DND-41 (cell line): Measurements from ENCODE around the gene NOXA1.

Source experiments
- ATAC-seq: fragments of 200-7000 bp; cut with Tn5 transposase; 3 replicates; pipeline ENCODE4 v1.9.1; 2021; ENCODE audit warnings: low read depth; ENCODE audit not compliant: insufficient read depth
- DNase-seq: peaks from one replicate; pipeline ENCODE4 v3.0.0-alpha.2; 2020
- H2AFZ ChIP-seq: 2 replicates; pipeline ENCODE4 v1.6.0; 2012; ENCODE audit warnings: low read depth, low read length
- H3K27ac ChIP-seq: 2 replicates; pipeline ENCODE4 v1.5.1; 2012; ENCODE audit warnings: low read length, inconsistent platforms
- H3K27me3 ChIP-seq: fragments of 200-600 bp; sonication (generic); 2 replicates; pipeline ENCODE4 v1.6.0; 2012; ENCODE audit warnings: low read length, mild to moderate bottlenecking, inconsistent platforms; ENCODE audit not compliant: insufficient read depth, poor library complexity
- H3K36me3 ChIP-seq: 2 replicates; pipeline ENCODE4 v1.5.1; 2012; ENCODE audit warnings: low read length, inconsistent platforms; ENCODE audit not compliant: insufficient read depth
- H3K4me1 ChIP-seq: 2 replicates; pipeline ENCODE4 v1.5.1; 2012; ENCODE audit warnings: mild to moderate bottlenecking, low read length; ENCODE audit not compliant: insufficient read depth
- H3K4me2 ChIP-seq: 2 replicates; pipeline ENCODE4 v1.6.0; 2012; ENCODE audit warnings: mild to moderate bottlenecking, moderate library complexity, low read length, inconsistent platforms; ENCODE audit not compliant: insufficient read depth
- H3K4me3 ChIP-seq, 2 experiments: fragments of 200-600 bp in 1 of 2; shearing (Covaris generic) in 1 of 2; 2 replicates each; pipeline ENCODE4 v1.5.1; 2012 to 2016; ENCODE audit warnings: inconsistent platforms in 2 of 2, low read length in 2 of 2, mild to moderate bottlenecking in 2 of 2, low read depth in 1 of 2, moderate library complexity in 1 of 2
- H3K79me2 ChIP-seq: 2 replicates; pipeline ENCODE4 v1.6.0; 2012; ENCODE audit warnings: low read length, inconsistent platforms; ENCODE audit not compliant: insufficient read depth
- H3K9ac ChIP-seq: 2 replicates; pipeline ENCODE4 v1.6.0; 2012; ENCODE audit warnings: low read depth, mild to moderate bottlenecking, inconsistent platforms, low read length, moderate library complexity
- H3K9me3 ChIP-seq: 2 replicates; pipeline ENCODE4 v1.5.1; 2012; ENCODE audit warnings: low read length, moderate library complexity, mild to moderate bottlenecking, inconsistent platforms; ENCODE audit not compliant: insufficient read depth, severe bottlenecking
- H4K20me1 ChIP-seq: 2 replicates; pipeline ENCODE4 v1.6.0; 2012; ENCODE audit warnings: low read length; ENCODE audit not compliant: insufficient read depth
- EZH2 ChIP-seq: IDR thresholded peaks from 3 replicates; pipeline ENCODE4 v1.6.1; 2012; ENCODE audit warnings: borderline replicate concordance, low read depth, mild to moderate bottlenecking, moderate library complexity, low read length, inconsistent platforms; ENCODE audit not compliant: severe bottlenecking
- TF ChIP-seq, protein P1 (sequence below): IDR thresholded peaks from 2 replicates; pipeline ENCODE4 v1.5.1; 2012; ENCODE audit warnings: borderline replicate concordance, low read length, moderate library complexity, mild to moderate bottlenecking; ENCODE audit not compliant: poor library complexity, severe bottlenecking; ENCODE audit errors: extremely low read depth

The NOXA1 gene

DNA sequence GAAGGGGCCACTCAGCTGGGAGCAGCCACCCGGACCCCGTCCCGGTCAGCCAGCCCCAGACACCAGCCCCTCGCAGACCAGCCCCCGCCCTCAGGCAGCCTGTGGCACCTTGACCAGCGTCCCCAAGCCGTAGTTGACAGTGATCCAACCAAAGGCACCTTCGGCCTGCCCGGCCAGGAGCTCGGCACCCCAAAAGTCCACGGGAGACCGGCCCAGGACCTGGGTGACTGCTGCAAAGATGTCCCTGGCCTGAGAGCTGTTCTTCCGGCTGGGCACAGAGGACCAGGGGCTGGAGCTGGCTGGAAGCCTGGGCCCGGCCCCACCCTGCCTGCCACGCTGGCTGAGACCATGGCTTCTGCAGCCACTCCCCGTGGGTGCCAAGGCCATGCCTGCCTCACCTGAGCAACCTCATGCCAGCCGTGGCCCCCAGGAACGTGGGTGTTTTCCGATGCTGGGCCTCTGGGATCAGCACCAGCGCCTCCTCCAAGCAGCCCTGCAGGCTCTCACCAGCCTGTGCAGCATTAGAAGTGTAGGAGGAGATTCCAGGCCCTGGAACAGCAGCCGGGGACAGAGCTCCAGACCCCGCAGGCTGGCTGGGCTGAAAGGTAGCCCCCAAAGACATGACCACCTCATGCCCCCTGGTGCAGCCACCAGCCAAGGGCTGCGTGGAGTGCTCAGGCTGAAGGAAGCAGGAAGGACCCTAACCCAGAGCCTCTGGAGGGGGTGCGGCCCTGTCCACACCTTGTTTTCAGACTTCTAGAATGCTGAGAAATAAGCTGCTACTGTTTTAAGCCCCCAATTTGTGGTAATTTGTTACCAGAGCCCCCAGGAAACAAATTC, 13.8 kb downstream of the NOXA1 start:
- no peak for DNase-seq
- Histone ChIP-seq H3K4me2 (no peak overlapping the region), H3K27ac (no peak overlapping the region)

DNA sequence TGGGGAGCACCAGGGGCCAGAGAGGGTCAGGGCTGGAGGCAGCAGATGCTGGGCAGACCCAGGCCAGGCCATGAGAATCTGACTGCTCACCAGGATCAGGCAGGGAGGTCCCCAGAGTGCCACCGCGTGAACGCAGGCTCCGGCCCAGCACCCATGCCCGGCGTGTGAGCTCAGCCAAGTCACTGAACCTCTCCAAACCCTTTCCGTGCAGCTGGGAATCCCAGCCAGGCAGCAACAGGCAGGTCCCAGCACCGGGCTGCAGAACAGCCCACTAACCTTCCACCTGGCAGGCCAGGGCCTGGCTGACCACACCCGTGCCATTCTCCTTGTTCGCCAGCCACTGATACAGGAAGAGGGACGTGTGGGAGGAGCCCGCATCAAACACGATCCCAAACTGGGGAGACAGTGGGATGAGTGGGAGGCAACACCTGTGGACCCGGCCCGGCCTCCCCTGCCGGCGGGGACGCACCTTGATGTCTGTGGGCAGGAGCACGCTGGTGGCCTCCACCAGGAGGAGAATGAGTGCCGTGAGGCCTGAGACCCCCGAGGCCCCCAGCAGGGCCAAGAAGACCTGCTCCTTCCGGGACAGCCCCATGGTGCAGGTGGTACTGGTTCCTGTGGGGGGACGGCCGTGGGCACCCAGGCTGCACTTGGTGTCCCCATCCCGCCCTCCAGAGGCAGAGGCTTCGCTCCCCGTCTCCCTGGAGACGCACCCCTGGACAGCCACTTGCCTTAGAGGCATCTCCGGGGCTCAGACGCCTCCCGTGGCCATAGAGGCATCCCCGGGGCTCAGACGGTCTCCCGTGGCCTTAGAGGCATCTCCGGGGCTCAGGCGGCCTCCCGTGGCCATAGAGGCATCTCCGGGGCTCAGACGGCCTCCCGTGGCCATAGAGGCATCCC, 14.7 kb downstream of the NOXA1 start:
- TF ChIP-seq, protein P1, sequence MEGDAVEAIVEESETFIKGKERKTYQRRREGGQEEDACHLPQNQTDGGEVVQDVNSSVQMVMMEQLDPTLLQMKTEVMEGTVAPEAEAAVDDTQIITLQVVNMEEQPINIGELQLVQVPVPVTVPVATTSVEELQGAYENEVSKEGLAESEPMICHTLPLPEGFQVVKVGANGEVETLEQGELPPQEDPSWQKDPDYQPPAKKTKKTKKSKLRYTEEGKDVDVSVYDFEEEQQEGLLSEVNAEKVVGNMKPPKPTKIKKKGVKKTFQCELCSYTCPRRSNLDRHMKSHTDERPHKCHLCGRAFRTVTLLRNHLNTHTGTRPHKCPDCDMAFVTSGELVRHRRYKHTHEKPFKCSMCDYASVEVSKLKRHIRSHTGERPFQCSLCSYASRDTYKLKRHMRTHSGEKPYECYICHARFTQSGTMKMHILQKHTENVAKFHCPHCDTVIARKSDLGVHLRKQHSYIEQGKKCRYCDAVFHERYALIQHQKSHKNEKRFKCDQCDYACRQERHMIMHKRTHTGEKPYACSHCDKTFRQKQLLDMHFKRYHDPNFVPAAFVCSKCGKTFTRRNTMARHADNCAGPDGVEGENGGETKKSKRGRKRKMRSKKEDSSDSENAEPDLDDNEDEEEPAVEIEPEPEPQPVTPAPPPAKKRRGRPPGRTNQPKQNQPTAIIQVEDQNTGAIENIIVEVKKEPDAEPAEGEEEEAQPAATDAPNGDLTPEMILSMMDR, result no peak
- no peak for TF ChIP-seq EZH2
- Histone ChIP-seq H3K4me3 (no peak overlapping the region), H3K4me2 (no peak overlapping the region), H3K4me1 (no peaks in the 10 kb centered on the region), H4K20me1 (peaks cover 7% of the 10 kb centered on the region; the same call in 1 of the 2 replicates), H3K9me3 (no peaks in the 10 kb centered on the region), H3K27ac (no peak overlapping the region), H2AFZ (no peak overlapping the region), H3K36me3 (no peaks in the 10 kb centered on the region), H3K27me3 (no peaks in the 10 kb centered on the region), H3K79me2 (no peaks in the 10 kb centered on the region), H3K9ac (no peak overlapping the region)
- ATAC-seq (no peak), DNase-seq (no peak)

More for the DNA sequence above, 13.8 kb downstream of the NOXA1 start:
- H4K20me1 ChIP-seq, result peaks cover 7% of the 10 kb centered on the region; the same call in 1 of the 2 replicates
- H3K4me3 ChIP-seq, result no peak overlapping the region
- no peaks in the 10 kb centered on the region for H3K27me3 ChIP-seq
- no peak for ATAC-seq
- H2AFZ ChIP-seq, result no peak overlapping the region
- no peaks in the 10 kb centered on the region for H3K79me2 ChIP-seq
- H3K36me3 ChIP-seq, result no peaks in the 10 kb centered on the region
- no peak overlapping the region for H3K9ac ChIP-seq
- H3K4me1 ChIP-seq, result no peaks in the 10 kb centered on the region
- no peak for TF ChIP-seq EZH2
- TF ChIP-seq, protein P1, result no peak
- no peaks in the 10 kb centered on the region for H3K9me3 ChIP-seq

GRCh38 chr9:137438591-137439157, 15.5 kb downstream of the NOXA1 start:
- no peaks in the 10 kb centered on the region for H3K36me3 ChIP-seq
- DNase-seq, result no peak

More at GRCh38 chr9:137438591-137439157, 15.5 kb downstream of the NOXA1 start:
- H3K4me2 ChIP-seq, result no peak overlapping the region
- H4K20me1 ChIP-seq, result peaks cover 7% of the 10 kb centered on the region; the same call in 1 of the 2 replicates
- no peak overlapping the region for H3K27ac ChIP-seq
- H3K79me2 ChIP-seq, result no peaks in the 10 kb centered on the region
- no peaks in the 10 kb centered on the region for H3K9me3 ChIP-seq
- no peak overlapping the region for H2AFZ ChIP-seq
- no peak overlapping the region for H3K9ac ChIP-seq
- TF ChIP-seq, protein P1, result no peak
- TF ChIP-seq EZH2, result no peak
- no peaks in the 10 kb centered on the region for H3K4me1 ChIP-seq
- H3K27me3 ChIP-seq, result no peaks in the 10 kb centered on the region
- no peak overlapping the region for H3K4me3 ChIP-seq
- no peak for ATAC-seq
